Measurements from ENCODE around the gene RTCA.
"Not testable (repeated sequence)": the region's sequence is repeated elsewhere in the genome, so short reads cannot be mapped to it uniquely, and the experiment has no call there.

RTCA gene

DNA sequence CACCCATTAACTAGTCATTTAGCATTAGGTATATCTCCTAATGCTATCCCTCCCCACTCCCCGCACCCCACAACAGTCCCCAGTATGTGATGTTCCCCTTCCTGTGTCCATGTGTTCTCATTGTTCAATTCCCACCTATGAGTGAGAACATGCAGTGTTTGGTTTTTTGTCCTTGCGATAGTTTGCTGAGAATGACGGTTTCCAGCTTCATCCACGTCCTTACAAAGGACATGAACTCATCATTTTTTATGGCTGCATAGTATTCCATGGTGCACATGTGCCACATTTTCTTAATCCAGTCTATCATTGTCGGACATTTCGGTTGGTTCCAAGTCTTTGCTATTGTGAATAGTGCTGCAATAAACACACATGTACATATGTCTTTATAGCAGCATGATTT, 7.6 kb upstream of the RTCA start:
- not testable (repeated sequence) for DNase-seq

DNA sequence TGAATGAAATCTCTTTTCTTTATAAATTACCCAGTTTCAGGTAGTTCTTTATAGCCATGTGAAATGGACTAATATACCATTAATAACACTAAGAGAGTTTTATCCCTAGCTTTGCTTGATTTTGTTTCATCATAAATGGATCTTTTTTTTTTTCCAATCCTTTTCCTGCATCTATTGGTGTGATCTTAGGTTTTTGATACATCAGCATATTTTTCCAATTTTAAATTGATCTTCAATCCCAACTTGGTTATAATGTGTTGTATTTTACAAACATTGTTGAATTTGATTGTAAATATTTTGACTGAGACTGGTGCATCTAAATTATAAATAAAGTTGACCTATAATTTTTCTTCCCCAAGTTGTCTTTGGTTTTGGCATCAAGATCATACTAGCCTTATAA, 4.3 kb upstream of the RTCA start:
- no peak for DNase-seq

DNA sequence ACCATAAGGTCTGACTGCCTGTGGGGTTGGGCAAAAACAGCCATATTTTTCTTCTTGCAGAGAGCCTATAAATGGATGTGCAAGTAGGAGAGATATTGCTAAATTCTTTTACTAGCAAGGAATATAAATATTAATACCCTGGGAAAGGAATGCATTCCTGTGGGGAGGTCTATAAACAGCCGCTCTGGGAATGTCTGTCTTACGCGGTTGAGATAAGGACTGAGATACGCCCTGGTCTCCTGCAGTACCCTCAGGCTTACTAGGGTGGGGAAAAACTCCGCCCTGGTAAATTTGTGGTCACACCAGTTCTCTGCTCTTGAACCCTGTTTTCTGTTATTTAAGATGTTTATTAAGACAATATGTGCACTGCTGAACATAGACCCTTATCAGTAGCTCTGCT, 1.9 kb upstream of the RTCA start:
- not testable (repeated sequence) for DNase-seq

DNA sequence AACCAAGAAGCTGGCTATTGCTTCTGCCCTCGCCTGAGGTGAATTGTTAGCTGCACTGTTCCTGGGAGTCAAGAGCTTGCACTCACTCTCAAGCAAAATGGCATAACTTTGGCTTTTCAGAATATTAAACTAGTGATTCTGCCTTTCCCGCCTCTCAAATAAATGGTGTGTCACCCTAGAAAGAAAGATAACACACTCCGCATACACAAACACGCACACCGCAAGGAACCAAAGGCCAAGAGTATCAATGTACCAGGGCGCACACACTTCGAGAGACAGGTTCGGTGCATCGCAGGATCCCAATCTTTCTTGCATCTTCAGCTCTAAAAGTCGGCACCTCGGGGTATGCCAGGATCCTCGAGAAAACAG, 470 bp upstream of the RTCA start:
- peak in 4 of 58 donors; percentile 27 to 66 (median 29) for DNase-seq

DNA sequence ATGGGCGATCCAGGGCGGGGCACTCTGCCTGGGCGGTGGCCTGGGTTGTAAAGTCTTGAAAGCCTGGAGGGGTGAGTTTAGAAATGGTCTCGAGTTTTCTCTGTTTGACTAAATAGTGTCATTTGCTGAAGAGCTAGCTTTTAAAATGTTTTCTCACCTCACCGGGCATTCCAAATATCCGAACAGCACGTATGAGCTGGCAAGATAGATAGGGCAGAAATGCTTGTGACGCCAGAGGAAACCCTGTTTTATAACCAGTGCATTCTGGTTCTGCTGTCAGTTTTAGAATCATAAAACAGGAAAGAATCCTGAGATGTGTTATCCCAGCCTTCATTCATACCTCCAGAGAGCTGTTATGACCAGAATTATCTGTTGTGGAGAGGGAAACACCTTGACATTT, 725 bp downstream of the RTCA start:
- peak in 1 of 58 donors; percentile 30 for DNase-seq

DNA sequence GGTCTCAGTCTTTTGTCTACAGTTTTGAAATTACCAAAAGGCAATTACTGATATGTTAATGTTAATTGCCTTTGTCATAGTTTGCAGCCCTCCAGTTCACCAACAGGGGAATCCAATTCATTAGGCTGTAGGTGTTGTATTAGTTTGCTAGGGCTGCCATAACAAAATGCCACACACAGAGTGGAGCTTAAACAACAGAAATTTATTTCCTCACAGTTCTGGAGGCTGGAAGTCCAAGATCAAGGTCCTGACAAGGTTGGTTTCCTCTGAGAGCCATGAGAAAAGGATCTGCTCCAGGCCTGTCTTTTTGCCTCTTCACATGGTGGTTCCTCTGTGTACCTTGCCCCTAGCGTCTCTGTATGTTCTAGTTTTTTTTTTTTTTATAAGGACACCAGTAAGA, 1.3 kb downstream of the RTCA start:
- no peak for DNase-seq

DNA sequence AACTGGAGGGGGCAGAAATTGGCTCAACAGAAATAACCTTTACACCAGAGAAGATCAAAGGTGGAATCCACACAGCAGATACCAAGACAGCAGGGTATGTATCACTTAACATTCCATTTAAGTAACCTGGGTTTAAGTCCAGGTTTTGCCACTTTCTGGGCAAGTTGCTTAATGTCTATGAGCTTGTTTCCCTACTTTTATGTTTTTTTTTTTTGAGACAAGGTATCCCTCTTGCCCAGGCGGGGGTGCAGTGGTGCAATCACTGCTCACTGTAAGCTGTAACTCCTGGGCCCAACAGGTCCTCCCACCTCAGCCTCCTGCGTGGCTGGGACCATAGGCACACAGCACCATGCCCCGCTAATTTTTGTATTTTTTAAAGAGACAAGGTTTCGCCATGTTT, 2.2 kb downstream of the RTCA start:
- DNase-seq, result no peak

DNA sequence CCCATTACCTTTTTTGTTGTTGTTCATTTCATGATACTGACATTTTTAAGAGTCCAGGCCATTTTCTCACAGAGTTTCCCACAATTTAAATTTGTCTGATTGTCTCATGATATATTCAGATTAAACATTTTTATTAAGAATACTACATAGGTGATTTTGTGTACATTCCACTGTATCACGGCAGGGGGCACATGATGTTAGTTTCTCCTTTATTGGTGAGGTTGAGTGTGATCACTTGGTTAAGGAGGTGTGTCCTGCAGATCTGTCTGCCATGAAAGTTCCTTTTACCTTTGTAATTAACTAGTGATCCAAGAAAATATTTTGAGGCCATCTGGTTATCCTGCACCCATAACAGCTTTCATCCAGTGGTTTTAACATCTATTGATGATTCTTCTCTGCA, 11.8 kb downstream of the RTCA start:
- DNase-seq, result no peak

DNA sequence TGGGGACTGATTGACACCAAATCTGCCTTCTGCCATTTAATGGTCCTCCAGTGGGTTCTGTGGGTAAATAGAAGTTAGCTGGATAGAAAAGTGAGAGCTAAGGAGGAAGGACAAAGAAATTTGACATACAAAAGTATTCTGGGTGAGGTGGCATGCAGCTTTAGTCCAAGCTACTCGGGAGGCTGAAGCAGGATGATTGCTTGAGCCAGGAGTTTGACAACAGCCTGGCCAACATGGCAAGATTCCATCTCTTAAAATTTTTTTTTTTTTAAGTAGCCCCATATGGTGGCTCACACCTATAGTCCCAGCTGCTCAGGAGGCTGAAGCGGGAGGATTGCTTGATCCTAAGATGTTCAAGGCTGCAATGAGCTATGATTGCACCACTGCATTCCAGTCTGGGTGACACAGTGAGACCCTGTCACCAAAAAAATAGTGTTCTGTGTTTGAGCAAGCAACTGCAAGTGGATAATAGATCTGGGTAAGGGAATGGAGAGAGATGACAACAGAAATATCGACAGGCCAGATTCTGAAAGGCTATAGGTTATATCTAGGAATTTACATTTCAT, 13.4 kb downstream of the RTCA start:
- no peak for DNase-seq

DNA sequence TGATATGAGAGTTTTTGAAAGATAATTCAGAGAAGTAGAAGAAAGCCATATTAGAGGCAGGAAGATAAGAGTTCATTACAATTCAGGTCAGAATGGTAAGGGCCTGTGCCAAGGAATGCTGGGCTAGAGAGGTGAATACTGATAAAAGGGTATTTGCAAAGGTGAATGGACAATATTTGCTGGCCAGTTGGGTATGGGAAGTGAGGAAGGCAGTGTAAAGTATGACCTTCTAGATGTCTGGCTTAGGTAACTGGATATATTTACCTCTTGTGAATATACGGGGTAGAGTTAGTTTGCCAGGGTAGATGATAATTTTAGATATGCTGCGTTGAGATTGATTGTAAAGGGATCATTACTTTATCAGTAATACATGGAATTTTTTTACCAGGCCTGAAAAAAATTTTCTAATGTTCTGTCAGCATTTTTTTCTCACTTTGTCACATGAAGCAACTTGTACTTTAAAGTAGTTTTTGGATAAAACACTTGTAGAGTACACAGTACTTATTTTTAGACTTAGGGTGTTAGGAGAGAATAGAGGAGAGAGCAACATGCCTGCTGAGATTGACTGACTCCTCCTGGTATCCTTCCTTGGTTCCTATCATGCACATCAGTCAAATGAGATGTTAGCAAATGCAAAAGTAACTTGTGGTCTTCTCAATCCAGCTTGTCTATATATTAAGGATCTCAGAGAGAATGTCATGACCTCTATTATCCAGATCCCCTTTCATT, 14.1 kb downstream of the RTCA start:
- no peak for DNase-seq

DNA sequence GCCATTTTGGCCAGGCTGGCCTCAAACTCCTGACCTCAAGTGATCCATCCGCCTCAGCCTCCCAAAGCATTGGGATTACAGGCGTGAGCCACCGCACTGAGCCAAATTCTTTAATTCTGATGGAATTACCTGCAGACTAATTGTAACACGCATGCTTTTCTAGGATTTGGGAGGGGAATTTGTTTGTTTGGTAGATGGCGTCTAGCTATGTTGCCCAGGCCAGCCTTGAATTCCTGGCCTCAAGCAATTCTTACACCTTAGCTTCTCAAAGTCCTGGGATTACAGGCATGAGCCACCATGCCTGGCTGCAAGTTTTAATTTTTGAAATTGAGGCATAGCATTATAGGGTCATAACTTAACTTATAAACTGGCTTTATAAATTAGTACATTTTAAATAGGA, 18.6 kb downstream of the RTCA start:
- DNase-seq, result no peak

DNA sequence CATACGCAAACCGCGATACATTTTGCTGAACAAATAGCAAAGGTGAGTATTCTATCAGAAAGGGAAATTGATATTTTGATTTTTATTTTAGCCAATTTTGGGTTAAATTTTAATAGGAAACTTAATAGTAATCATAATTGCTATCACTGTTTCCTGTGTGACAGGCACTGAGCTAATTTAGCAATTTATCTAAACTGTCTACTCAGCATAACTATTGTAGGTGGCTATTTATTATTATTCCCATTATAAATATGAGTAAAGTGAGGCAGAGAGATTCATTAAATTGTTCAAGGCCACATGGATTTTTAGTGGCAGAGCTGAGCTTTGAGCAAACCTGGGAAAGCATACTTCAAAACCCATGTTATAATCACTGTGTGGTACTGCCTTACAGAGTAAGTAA, 21.1 kb downstream of the RTCA start:
- DNase-seq, result no peak

DNA sequence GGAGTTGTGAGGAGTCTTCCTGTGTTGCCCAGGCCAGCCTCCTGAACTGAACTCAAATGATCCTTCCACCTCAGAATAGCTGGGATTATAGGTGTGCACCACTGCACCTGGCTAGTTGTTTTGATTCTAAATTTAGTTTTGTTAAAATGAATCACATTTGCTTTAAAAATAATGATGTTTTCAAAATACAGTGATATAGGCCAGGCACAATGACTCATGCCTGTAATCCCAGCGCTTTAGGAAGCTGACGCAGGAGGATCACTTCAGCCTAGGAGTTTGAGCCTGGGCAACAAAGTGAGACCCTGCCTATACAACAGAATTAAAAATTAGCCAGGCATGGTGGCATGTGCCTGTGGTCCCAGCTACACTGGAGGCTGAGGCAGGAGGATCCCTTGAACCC, 24.3 kb downstream of the RTCA start:
- DNase-seq, result no peak

DNA sequence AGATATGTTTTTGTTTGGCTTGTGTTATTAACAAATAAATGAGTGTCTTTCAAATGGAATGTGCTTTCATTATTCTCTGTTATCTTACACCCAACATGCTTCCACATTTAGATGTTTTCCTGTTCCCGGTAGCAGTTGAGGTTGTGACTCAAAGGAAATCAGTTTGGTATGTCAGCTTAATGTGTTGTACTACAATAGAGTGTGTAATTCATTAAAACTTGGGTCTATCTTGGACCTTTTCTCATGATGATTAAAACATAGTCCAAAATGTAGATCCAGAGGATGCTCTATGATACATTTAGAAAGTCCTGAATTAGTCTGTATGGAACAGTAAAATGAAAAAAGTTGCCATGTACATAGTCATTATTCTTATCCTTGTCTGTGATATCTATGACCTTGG, 26.7 kb downstream of the RTCA start:
- no peak for DNase-seq

DNA sequence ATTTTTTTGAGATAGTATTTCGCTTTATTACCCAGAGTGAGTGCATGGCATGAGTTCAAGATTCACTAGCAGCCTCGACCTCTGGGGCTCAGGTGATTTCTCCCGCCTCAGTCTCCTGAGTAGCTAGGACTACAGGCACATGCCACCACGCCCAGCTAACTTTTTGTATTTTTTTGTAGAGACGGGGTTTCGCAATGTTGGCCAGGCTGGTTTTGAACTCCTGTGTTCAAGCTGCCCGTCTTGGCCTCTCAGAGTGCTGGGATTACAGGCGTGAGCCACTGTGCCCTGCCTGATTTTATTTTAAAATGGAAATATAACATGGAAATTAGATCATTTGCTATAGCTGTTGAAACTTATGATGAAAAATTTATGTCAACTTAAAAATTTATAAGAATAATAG, 30.1 kb downstream of the RTCA start:
- no peak for DNase-seq

DNA sequence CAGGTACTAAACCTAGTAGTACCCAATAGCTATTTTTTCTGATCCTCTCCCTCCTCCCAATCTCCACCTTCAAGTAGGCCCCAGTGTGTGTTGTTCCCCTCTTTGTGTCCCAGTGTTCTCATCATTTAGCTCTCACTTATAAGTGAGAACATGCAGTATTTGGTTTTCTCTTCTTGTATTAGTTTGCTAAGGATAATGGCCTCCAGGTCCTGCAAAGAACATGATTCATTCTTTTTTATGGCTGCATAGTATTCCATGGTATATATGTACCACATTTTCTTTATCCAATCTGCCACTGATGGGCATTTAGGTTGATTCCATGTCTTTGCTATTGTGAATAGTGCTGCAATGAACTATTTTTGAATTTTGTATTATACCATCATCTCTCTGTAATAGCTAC, 31.0 kb downstream of the RTCA start:
- DNase-seq, result not testable (repeated sequence)

DNA sequence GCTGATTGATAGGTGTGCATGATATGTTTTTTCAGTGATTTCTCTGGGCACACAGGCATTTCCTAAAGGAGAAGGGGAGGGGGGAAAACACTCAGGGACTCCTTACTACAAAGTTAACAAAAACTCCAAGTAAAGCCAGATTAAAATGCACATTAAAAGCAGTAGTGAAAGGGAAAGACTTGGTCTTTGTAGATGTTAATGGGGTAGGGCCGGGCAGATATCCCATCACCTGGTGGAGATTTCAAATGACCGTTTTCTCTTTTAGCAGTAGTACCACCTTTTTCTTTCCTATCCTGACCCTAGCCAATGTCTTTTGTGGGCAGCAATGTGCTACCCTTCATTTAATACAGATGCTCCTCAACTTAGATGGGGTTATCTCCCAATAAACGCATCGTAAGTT, 32.5 kb downstream of the RTCA start:
- DNase-seq, result no peak

DNA sequence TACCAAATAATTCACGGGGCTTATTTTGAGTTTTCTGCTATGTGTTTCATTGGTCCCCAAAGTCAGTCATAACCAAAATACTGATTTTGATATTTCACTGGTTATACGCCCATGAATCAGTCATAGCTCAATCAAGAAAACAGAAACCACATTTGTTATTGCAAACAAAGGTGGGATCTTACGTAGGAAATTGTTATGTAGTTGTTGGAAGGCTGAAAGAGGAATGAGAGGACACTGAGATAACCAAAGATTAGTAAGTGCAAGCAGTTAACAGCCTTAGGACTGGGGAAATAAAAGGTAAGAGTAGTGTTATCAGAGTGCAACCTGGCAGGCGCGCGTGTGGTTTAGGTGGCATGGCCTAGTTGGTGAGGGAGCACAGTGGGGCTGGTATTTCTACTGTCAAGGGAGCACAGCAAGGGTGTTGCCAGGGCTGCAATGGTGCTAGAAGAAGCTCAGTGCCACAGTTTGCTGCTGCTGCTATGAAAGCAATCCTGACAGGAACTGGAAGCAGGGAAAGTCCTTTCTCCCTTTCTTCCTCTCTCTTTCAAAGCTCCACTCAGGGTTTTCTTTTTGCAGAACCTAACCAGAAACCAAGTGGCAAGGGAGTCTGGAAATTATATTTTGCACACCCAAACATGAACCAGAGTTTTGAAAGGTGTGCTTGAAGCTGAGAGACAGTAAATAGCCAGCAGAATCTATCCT, 33.7 kb downstream of the RTCA start:
- no peak for DNase-seq

DNA sequence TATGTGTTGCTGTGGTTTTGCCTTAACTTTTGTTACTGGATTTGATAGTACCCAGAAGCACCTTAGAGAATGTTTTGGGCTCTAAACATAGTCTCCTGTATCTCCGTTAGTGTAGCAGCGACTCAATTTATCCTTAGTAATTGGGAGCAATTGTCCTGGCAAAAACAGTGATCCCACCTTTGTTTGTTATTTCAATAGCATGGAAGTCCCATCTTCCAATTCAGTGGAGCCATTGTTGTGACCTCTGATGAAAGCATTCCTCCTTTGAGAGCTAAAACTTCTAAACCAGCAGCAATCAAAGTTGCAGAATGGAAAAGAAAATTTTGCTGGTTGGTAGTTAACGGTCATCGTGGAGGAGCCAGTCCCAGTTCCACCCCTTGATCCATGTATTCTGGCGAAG, 34.7 kb downstream of the RTCA start:
- DNase-seq, result no peak

DNA sequence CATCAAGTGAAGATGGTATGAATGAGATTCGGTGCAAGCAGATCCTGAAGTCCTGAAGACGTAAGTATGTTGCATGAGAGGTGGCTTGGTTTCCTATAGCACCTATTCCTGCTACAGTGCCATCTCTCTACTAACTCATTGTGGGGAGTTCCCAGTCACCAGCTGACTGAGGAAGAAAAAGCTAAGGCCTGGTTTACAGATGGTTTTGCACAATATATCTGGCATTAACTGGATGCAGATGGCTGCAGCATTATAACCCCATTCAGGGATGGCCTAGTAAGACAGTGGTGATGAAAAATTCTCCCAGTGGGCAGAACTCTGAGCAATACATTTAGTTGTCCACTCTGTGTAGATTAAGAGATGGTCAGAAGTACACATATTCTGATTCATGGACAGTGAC, 36.7 kb downstream of the RTCA start:
- DNase-seq, result no peak

DNA sequence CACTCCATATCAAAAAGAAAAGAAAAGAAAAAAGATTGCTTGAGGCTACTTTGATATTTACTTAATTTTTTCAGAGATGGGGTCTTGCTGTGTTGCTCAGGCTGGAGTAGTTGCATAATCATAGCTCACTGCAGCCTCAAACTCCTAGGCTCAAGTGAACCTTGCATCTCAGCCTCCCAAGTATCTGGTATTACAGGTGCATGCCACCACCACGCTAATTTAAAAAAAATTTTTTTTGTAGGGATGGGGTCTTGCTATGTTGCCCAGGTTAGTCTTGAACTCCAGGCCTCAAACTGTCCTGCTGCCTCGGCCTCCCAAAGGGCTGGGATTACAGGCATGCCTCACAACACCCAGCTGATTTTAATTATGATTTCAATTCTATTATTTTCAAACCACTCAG, 38.2 kb downstream of the RTCA start:
- DNase-seq, result no peak

DNA sequence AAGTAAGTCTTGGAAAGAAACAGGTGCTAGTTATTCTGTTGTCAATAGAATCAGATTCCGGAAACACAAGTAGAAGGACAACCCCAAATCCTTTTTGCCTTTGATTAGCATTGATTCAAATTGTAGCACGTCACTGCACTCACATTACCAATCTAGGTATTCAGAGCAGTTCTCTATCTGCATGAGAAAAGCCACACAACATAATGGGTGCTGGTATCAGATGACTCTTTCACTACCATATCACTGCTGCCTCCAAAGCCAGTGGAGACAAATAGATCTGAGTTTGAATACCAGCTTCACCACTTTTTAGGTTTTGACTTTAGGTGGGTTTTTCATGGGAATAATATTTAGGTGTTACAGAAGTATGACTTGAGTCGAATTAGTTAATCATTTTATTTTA, 38.9 kb downstream of the RTCA start:
- no peak for DNase-seq

DNA sequence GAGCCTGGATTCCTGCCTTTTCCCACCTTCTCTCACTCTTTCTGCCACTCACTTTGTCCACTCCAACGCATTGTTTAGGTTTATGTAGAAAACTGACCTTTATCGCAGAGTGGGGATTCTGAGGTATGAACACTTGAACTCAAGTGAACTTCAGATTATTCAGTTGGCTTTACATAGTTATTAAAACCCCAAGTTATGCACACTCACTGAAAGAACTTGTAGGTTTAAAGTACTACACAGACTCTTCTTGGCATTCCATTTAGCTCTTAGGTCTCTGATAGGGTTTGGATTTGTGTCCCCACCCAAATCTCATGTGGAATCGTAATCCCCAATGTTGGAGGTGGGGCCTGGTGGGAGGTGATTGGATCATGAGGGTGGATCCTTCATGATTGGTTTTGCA, 39.9 kb downstream of the RTCA start:
- no peak for DNase-seq

Data from anterior cingulate cortex (tissue), 58 donors.